Stomach (tissue), 9 donors: ENCODE results near the gene EDNRB. TPM values are rescaled to one million over a fixed set of nuclear protein-coding genes. Genes with fewer than 3 reads are reported as not detected.

Source experiments
- DNase-seq, 2 donors: peaks; one replicate each; pipeline versions ENCODE4 v3.0.0 to v3.0.0-alpha.2; 2013 to 2019
- H3K27ac ChIP-seq, 5 donors: fragments of 200-600 bp in 4 of 5; sonication (generic) in 4 of 5; one replicate each; pipeline ENCODE4 v1.5.1; 2013 to 2019; ENCODE audit warnings: mild to moderate bottlenecking in 1 of 5, moderate library complexity in 1 of 5
- H3K27me3 ChIP-seq, 3 donors: fragments of 200-600 bp; sonication (generic); one replicate each; pipeline ENCODE4 v1.5.1; 2017 to 2019; ENCODE audit warnings: mixed run types in 1 of 3
- H3K36me3 ChIP-seq, 4 donors: fragments of 200-600 bp; sonication (generic); 1 replicate in 3 of 4; 2 replicates in 1 of 4; pipeline ENCODE4 v1.5.1; 2016 to 2019
- H3K4me1 ChIP-seq, 4 donors: fragments of 200-600 bp; sonication (generic); one replicate each; pipeline ENCODE4 v1.5.1; 2016 to 2019
- H3K4me3 ChIP-seq, 4 donors: fragments of 200-600 bp; sonication (generic) in 3 of 4; one replicate each; pipeline ENCODE4 v1.5.1; 2016 to 2019; ENCODE audit warnings: mild to moderate bottlenecking in 1 of 4
- H3K9me3 ChIP-seq, 4 donors: fragments of 200-600 bp; sonication (generic); one replicate each; pipeline ENCODE4 v1.5.1; 2016 to 2019
- EP300 ChIP-seq: sonication (generic); formaldehyde crosslinking; IDR thresholded peaks from one replicate; pipeline ENCODE4 v1.6.1; 2017; ENCODE audit warnings: antibody characterized with exemption
- POLR2A ChIP-seq, 4 donors: fragments of 450-650 bp; IDR thresholded peaks; one replicate each; pipeline ENCODE4 v1.6.1; 2016; ENCODE audit warnings: antibody characterized with exemption in 4 of 4, control low read depth in 2 of 4, mild to moderate bottlenecking in 1 of 4, moderate library complexity in 1 of 4
- POLR2AphosphoS5 ChIP-seq, 3 donors: sonication (generic); formaldehyde crosslinking; IDR thresholded peaks; one replicate each; pipeline ENCODE4 v1.6.1; 2016; ENCODE audit warnings: antibody characterized with exemption in 3 of 3
- WGBS, 5 donors: extraction: QIAGEN DNeasy Blood & Tissue Kit in 3 of 5; methylation state at CpG; one replicate each; pipeline versions ENCODE4 v1.1.5 to v1.1.7; 2013 to 2018; 5-methylcytosine and 5-hydroxymethylcytosine counted together
- intact Hi-C: fragments of 100-400 bp; cut with DNase I; formaldehyde crosslinking; loops from one replicate; pipeline ENCODE4 v1.15.1; 2023; ENCODE audit warnings: low total_unique reads
- polyA plus RNA-seq, 3 donors: library from polyadenylated mRNA; stranded (reverse); fragments of 200-250 nt; gene quantifications; one replicate each; pipeline ENCODE4 v1.2.3, GENCODE V29; 2013
- total RNA-seq, 5 donors: library from RNA; depleted of rRNA; stranded (reverse); fragments of >200 nt; gene quantifications; one replicate each; pipeline versions ENCODE4 v1.1.0 to v1.2.3, GENCODE V29; 2014 to 2016
- TF ChIP-seq, protein P1 (sequence below), 7 experiments: fragments of 450-650 bp in 4 of 7; fragments of 200-600 bp in 3 of 7; sonication (generic) in 3 of 7; IDR thresholded peaks; one replicate each; pipeline ENCODE4 v1.5.1; 2016 to 2019; ENCODE audit warnings: antibody characterized with exemption in 7 of 7, control low read depth in 2 of 7, mild to moderate bottlenecking in 1 of 7
- donor health status: healthy with polysubstance abuse.
- donor health status: Bipolar disorder and iron deficiency.
- donor health status: healthy.

Gene EDNRB
- total and polyA plus RNA-seq, 8 donors: 2.3 to 72.1 (median 13.7) TPM

DNA sequence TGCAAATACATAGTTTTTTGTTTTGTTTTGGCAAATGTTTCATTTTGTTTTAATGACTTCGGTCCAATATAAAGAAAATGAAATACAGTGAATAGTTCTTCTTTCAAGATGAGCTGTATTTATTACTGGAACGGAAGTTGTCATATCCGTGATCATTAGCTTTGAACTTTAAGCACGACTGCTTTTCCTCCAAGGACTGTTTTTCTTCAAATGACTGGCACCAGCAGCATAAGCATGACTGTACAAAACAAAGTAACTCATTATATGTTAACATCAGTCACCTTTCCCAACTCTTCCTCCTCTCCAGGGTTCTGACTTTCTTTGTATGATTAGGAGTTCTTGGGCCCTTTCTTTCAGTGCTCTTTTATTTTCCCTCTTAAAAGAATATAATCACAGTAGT lies 20.5 kb downstream of the EDNRB start:
- Histone ChIP-seq H3K4me3 (no peak overlapping the region), H3K27ac (peak overlapping the region in 3 of 5 donors; percentile 2 to 54 (median 50)), H3K36me3 (peaks cover 0 to 4% (median 0%) of the 10 kb centered on the region in 4 donors), H3K27me3 (no peaks in the 10 kb centered on the region), H3K4me1 (no peaks in the 10 kb centered on the region), H3K9me3 (peaks cover 0 to 9% (median 0%) of the 10 kb centered on the region in 4 donors)
- peak in 1 of 2 donors; percentile 46 for DNase-seq
- intact Hi-C loops: no loop called here
- 60 to 72% (median 70%) methylated on average over 4 of the region's 4 CpGs for WGBS, 5 donors
- TF ChIP-seq POLR2AphosphoS5 (IDR thresholded peaks at IDR 0.05): no peak
- TF ChIP-seq, protein P1, sequence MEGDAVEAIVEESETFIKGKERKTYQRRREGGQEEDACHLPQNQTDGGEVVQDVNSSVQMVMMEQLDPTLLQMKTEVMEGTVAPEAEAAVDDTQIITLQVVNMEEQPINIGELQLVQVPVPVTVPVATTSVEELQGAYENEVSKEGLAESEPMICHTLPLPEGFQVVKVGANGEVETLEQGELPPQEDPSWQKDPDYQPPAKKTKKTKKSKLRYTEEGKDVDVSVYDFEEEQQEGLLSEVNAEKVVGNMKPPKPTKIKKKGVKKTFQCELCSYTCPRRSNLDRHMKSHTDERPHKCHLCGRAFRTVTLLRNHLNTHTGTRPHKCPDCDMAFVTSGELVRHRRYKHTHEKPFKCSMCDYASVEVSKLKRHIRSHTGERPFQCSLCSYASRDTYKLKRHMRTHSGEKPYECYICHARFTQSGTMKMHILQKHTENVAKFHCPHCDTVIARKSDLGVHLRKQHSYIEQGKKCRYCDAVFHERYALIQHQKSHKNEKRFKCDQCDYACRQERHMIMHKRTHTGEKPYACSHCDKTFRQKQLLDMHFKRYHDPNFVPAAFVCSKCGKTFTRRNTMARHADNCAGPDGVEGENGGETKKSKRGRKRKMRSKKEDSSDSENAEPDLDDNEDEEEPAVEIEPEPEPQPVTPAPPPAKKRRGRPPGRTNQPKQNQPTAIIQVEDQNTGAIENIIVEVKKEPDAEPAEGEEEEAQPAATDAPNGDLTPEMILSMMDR (IDR thresholded peaks at IDR 0.05): no peak
- no peak for TF ChIP-seq EP300
- no peak for TF ChIP-seq POLR2A (IDR thresholded peaks at IDR 0.05)

DNA sequence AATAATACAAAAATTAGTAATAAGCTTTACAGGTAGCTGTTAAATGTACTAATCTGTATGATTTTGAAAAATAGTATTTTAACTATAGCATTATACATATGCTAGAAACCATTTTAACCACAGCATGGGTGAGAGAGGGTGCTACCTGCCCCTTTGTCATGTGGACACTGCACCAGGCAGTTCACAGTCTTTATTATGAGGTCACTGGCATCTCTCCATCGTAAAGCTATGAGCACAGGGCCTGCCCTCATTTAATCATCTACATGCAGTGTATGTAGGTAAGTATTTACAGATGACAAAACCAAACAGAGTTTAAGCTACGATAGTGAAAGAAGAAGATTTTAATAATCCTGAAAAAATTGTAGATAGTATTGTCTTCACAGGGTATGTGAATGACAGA lies 21.7 kb downstream of the EDNRB start:
- TF ChIP-seq, protein P1 (IDR thresholded peaks at IDR 0.05): no peak
- no peak for TF ChIP-seq POLR2AphosphoS5 (IDR thresholded peaks at IDR 0.05)
- TF ChIP-seq POLR2A (IDR thresholded peaks at IDR 0.05): no peak
- no peak for TF ChIP-seq EP300
- Histone ChIP-seq H3K9me3 (no peaks in the 10 kb centered on the region), H3K27ac (peak overlapping the region in 4 of 5 donors; percentile 31 to 54 (median 40)), H3K4me1 (no peaks in the 10 kb centered on the region), H3K36me3 (no peaks in the 10 kb centered on the region), H3K4me3 (no peak overlapping the region), H3K27me3 (no peaks in the 10 kb centered on the region)
- 56 to 71% (median 58%) methylated on average over 2 of the region's 2 CpGs for WGBS, 5 donors
- intact Hi-C loops: no loop called here
- DNase-seq: no peak

DNA sequence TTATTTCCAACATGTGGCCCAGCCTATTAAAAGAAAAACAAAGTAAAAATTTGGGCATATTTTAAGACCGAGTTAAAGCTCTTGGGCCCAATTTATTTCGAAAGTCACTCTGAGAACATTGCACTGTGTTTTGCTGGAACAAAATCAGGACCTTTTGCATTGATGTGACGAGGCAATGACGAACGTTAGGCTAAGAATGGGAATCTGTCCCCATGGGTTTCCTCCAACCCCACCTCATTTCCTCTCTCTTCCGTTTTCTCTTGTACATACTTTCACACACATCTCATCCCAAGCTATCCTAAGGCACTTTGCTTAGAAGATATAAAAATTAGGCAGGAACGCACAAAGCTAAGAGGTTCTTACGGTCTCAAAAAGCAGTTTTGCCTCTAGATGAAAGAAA lies 22.1 kb downstream of the EDNRB start:
- WGBS, 5 donors: 73 to 81% (median 76%) methylated on average over 8 of the region's 8 CpGs
- DNase-seq: peak in 1 of 2 donors; percentile 57
- TF ChIP-seq, protein P1 (IDR thresholded peaks at IDR 0.05): no peak
- TF ChIP-seq POLR2AphosphoS5 (IDR thresholded peaks at IDR 0.05) (peak; percentile 21 to 41 (median 34)), POLR2A (IDR thresholded peaks at IDR 0.05) (no peak), EP300 (no peak)
- Histone ChIP-seq H3K4me1 (no peaks in the 10 kb centered on the region), H3K27ac (peak overlapping the region in 4 of 5 donors; percentile 31 to 54 (median 40)), H3K9me3 (no peaks in the 10 kb centered on the region), H3K4me3 (no peak overlapping the region), H3K36me3 (no peaks in the 10 kb centered on the region), H3K27me3 (no peaks in the 10 kb centered on the region)
- intact Hi-C loops: no loop called here

DNA sequence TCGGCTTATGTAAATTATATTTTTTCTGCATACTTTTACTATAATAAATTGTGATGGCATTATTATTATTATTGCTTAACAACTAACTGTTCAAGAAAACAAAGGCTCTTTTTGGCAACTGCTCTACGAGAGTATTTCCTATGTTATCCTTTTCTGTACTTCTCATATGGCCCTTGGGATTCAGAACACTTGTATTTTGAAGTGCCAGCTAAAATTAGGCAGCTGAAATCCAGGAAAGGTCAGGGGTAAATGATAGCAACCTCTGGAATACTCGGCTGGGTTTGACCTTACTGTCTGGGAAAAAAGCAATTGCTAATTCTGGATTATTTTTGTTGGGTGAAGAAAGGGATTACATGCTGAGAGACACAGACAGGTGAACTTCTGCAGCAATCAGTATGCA lies 23.9 kb downstream of the EDNRB start:
- DNase-seq: no peak
- 55 to 69% (median 60%) methylated on average over 3 of the region's 3 CpGs for WGBS, 5 donors
- no peaks in the 10 kb centered on the region for H3K9me3 ChIP-seq
- no peaks in the 10 kb centered on the region for H3K27me3 ChIP-seq
- no peaks in the 10 kb centered on the region for H3K4me1 ChIP-seq
- TF ChIP-seq, protein P1 (IDR thresholded peaks at IDR 0.05): no peak
- TF ChIP-seq POLR2A (IDR thresholded peaks at IDR 0.05) (no peak), EP300 (no peak), POLR2AphosphoS5 (IDR thresholded peaks at IDR 0.05) (no peak)
- no peaks in the 10 kb centered on the region for H3K36me3 ChIP-seq
- no peak overlapping the region for H3K4me3 ChIP-seq
- peak overlapping the region in 1 of 5 donors; percentile 14 for H3K27ac ChIP-seq
- intact Hi-C loops: no loop called here
